SK-MEL-5 (cell line): ENCODE results near the gene P2RY14. TPM values are rescaled to one million over a fixed set of nuclear protein-coding genes. Genes with fewer than 3 reads are reported as not detected.
"Not testable (repeated sequence)": the region's sequence is repeated elsewhere in the genome, so short reads cannot be mapped to it uniquely, and the experiment has no call there.

Experiments
- DNase-seq: peaks from one replicate; pipeline ENCODE4 v3.0.0-alpha.2; 2016; ENCODE audit warnings: low read depth, low spot score
- in situ Hi-C: cut with HindIII; loops from 2 replicates; pipeline ENCODE4 v1.10.0; 2016; ENCODE audit warnings: low sequenced_read_pairs, high pct_unique_total_duplicates, low pct_unique_long_range_greater_than_20kb
- total RNA-seq: library from RNA; depleted of rRNA; stranded (reverse); fragments of >200 nt; shearing (Covaris generic); gene quantifications from 2 replicates; pipeline ENCODE4 v1.2.3, GENCODE V29; 2014

Gene P2RY14
- total RNA-seq, 1 experiment from 2014 or later: not detected

DNA sequence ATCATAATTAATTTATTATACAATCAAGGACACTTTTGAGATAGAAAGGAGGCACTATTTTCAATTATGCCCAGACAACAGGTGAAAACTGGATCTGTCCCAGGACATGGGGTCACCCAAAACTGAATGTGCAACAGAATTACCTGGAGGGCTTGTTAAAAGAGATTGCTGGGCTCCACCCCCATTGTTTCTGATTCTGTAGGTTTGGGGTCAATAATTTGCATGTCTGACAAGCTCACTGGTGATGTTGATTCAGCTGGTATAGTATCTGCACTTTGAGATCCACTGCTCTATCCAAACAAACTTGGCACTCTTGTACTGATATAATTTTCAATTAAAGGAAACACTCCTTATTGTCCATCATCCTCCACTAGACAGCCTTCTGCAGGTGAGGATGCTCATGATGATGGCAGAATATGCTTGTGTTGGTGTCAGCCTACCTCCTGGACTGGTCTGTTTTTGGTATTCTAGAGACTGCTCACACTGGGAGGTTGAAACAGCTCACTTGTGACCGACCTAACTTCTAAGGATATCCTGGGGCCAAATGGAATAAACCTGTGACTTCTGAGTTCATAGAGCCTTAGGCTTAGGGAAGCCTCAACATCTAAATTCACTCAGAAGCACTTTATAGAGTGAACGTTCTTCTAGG is 2.2 kb downstream of the P2RY14 start:
- in situ Hi-C loops: no loop called here
- DNase-seq: no peak

DNA sequence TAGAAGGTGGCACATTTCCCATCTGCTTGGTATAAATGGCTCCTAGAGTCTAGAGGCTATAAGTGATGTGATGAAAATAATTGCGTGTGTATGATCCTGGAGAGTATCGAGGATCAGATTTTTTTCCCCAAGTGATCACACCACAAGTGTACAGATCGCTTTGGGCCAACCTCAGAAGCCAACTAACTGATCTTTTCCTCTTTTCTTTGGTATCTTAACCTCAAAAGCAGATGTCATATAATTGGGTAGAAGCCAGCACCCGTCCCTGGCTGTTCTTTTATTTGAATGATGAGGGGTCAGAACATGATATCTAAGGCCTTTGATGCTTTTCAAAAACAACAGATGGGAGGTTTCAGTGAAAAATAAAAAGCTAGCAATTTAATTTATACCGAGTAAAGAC is 3.3 kb downstream of the P2RY14 start:
- in situ Hi-C loops: no loop called here

DNA sequence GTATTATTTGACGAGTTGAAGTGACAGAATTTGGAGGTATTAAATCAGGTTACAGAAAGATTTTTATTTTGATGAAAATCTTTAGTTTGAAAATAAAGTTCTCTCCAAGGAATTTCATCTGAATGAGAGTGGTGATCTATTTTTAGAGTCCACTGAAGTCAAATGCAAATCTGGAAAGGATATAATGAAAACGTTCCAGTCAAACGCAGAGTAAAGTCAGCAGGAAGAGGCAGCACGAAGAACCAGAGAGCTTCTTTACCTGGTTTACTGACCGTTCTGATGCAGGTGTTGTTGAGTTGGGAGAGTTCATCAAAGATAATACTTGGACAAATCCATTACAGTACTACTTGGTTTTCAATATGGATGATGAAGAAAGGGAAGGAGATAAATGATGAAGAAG is 8.7 kb downstream of the P2RY14 start:
- DNase-seq: no peak
- in situ Hi-C loops: no loop called here

More for the DNA sequence above, 3.3 kb downstream of the P2RY14 start:
- no peak for DNase-seq

DNA sequence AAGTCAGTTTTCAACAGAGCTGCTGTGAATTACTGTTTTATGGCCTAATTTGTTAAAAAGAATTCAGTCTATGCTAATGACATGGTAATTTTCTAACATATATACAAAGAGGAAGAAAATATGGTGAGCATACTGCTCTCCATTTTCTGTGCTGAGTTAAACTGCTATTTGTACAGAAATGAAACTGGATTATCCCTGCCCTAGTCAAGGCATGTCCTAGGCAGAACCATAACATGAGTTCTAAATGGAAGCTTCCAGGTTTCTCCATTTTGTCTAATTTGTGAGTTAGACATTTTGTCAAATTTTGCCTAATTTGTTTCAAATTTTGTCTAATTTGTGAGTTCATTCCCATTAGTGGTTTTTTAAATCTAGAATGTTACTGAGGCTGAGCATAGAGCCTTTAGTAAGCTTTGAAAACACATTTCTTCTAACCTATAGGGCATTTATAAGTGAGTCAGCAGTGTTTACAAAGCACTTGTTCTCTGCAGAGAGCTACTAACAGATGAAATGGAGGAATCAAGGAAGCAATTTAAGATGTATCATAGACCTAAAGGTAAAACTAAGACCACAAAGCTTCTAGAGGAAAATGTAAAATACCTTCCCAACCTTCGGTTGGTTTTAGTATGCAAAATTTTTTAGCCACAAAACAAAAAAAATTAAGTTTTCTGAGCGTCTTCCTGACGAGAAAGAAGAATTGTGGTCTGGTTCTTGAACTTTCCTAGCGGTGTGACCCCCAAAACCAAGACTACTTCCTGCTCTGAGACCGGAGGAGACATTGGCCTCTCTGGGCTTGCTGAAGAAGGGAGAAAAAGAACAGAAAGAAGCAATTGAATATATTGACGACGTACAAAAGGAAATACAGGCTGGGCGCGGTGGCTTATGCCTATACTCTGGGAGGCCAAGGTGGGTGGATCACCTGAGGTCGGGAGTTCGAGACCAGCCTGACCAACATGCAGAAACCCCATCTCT is 9.8 kb downstream of the P2RY14 start:
- in situ Hi-C loops: no loop called here
- DNase-seq: no peak

DNA sequence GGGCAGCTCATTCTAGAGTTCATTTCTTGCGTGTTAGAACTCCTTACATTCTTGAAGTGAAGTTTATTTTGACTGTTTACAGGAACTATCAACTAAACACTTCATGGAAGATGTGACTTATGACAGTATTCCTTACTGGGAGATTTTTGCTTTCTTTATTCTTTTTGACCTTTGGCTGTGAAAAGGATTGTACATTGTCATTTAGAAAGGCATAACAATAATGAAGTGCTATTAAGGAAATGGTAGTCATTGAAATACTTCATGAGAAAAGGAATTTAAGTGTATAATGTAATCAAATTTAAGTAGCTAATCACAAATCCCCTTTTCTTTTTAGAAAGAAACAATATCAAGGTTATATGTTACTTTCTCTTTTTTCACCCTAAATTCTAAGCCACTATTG is 11.3 kb downstream of the P2RY14 start:
- in situ Hi-C loops: no loop called here
- no peak for DNase-seq

DNA sequence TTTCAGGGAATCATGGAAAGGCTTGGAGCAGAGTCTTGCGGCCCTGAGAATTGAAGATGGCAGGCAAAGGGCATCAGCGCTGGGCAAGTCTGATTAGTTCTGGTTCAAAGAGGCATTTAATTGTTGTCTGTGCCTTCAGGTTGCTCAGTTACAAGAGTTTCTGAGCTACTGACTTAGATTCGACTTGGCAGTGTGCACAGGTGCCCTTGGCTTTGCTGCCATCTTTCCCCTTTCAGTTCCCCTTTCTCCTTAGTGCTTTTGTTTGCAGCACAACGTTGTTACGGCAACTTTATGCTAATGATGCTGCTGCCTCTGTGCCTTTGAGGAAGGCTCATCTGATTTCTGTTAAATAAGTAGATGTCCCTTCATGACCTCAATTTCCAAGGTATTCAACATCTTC is 12.5 kb downstream of the P2RY14 start:
- in situ Hi-C loops: no loop called here
- DNase-seq: no peak

DNA sequence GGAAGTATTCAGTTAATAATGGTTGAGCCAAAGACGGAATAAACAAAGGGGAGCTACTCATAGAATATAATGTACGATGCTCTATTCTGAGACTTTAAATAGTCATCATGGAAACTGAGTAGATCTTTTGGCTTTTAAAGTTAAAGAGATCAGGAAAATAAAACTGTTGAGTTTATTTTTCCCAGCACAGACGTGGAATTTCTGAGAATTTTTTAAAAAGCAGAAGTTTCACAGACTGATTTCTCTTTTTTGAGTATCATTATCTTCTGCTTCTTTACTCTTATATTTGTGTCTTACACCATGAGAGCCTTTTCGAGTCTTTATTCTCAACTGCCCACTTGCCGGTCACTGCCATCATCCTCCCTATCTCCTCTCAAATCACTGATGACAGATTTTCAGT is 13.2 kb downstream of the P2RY14 start:
- in situ Hi-C loops: no loop called here
- no peak for DNase-seq

DNA sequence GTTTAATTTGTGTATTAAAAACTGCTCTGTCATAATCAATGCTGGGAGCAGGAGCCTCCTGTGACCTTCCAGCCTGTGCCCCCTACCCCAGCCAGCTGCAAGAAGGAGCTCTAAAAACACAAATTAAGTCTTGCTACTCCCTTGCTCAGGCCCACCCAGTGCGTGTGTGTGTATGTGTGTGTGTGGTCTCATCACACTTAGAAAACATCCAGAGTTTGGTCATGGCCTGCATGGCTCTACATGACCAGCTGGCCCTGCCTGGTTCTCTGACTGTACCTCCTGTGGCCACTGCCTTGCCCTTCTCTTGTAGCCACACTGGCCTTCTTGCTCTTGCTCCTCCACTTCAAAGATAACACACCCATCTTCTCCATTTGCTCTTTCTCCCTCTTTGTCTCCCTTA is 13.7 kb downstream of the P2RY14 start:
- DNase-seq: no peak
- in situ Hi-C loops: no loop called here

DNA sequence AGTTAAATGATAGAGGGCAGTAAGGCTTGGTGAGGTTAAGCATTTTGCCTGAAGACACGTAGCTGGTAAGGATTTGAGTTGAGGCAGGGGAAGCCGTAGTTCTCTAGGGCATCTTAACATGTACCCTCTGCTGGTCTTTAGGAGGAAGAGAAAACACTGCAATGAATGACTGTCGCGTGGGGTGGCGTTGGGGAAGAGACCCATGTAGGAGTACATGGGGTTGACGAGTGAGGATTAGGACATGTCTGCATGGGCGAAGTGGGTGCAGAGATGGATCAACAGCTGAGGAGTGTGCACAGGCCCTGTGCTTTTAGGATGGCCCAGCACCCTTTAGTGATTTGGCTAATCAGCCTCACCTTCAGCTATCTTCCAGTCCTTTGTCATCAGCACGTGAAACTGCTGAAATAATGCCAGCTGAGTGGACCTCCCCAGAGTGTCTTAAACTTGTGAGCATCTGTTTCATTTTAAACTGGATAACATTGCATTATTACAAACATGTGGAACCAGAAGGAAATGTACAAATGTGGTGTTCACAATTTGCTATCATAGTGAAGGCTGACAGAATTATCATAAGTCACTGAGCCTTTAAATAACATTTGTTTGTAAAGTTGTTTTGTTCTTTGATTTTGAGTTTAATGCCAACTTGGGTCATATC is 15.3 kb downstream of the P2RY14 start:
- no peak for DNase-seq
- in situ Hi-C loops: no loop called here

DNA sequence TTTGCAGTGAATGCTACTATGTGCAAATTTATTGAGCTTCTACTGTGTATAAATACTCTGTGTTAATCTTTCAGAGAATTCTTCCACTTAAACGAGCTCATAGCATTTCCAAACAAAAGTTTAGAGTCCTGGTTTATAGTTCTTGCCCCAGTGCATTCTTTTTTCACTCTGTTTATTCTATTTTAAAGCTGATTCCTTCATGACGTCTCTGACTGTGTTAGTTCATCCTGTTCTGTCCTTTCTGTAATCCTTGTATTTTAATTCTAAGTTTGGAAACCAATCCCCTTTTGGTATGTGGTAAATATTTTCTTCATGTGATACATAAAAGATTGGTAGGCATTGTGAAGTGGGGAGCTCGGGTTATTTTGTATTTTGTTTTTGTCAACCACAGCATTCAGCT is 18.7 kb downstream of the P2RY14 start:
- no peak for DNase-seq

DNA sequence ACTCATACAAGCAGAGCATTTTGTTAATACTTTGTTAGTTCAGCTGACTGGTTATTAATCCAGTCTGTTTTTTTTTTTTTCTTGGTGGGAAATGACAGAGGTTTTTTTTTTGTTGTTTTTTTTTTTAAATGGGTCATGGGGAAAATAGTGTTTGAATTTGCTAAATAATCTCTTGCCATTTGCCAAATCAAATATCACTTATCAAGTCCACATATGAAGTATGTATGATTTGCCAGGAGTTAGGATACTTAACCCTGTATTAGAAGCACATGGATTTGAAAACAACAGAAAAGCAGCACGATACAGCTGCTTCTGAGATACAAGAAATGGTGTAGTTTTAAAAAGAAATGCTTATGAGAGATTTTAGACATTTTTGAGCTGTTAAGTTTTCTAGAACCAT is 21.6 kb downstream of the P2RY14 start:
- DNase-seq: no peak
- in situ Hi-C loops: no loop called here

More for the DNA sequence above, 18.7 kb downstream of the P2RY14 start:
- in situ Hi-C loops: no loop called here

DNA sequence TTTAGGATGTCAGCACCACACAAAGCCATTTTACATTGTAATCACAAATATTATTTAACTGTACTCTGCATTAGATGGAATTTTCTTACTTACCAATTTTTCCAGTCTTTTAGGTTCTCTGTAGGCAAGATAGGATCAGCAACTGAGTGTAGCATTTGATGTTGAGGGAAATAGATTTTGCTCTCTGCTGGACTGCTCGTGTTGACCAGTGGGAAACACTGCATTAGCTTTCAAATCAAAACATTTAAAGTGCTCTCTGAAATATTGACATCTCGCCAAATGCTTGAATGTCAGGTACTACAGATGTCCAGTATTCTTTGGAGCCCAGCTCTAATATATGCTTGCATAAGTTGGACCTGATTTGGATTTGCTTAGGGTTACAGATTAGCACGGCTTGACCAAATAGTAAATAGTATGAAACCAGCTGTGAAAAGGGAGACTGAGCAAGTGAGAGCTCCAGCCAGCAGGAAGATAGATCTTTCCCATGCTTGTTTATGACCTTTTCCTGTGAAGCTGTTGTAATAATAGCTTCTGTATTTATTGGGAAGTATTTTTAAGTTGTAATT is 29.5 kb downstream of the P2RY14 start:
- in situ Hi-C loops: no loop called here
- DNase-seq: no peak

DNA sequence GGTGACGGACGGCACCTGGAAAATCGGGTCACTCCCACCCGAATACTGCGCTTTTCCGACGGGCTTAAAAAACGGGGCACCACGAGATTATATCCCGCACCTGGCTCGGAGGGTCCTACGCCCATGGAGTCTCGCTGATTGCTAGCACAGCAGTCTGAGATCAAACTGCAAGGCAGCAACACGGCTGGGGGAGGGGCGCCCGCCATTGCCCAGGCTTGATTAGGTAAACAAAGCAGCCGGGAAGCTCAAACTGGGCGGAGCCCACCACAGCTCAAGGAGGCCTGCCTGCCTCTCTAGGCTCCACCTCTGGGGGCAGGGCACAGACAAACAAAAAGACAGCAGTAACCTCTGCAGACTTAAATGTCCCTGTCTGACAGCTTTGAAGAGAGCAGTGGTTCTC is 36.3 kb downstream of the P2RY14 start:
- in situ Hi-C loops, DNase-seq: not testable (repeated sequence)

DNA sequence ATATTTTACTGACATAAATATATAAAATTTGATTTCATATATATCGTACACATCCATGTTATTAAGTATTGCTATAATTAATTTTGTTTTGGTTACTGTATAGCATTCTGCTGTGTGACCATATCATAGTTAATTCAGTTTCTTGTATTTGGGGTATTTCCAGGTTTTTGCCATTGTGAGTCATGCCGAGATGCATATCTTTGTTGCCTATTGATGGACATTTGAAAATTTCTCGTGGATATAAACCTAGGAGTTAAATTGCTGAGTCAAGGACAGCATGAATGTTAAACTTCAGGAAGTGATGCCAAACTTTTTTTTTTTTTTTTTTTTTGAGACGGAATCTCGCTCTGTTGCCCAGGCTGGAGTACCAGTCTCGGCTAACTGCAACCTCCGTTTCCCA is 41.6 kb downstream of the P2RY14 start:
- no peak for DNase-seq
- in situ Hi-C loops: no loop called here

DNA sequence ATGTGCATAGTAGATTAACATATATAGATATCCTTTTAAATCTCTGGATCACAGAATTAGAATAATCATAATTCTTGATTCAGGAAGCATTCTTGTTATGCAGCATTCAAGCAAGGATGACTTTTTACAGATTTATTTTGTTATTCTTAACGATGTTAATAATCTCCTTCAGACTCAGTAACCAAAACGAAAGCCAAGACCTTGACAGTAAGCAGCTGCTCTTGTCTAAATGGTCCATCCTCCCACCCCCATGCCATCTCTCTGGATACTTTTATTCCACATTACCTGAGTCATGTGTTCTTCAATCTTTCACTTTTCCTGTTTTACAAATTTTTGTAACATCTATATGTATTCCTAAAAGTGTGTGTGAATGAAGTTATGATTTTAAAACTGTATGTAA is 42.0 kb downstream of the P2RY14 start:
- no peak for DNase-seq
- in situ Hi-C loops: no loop called here

DNA sequence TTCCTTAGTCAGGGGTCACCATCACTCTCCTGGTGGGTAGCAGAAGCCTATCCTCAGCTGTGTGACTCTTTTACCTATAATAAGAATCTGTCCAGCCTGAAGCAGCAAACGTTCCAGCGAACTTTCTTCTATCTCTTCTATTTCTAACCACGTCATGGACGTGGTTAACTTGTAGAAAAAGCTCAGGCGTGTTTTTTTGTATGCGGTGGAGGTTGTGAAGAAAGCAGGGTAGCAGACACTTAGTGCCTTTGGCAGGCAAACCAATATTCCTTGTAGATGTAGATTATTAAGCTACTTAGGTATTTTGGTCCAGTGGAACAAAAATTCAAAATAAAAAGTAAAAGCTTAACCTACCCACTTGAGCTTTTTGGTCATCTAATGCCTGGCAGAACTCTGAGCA is 43.5 kb downstream of the P2RY14 start:
- in situ Hi-C loops: no loop called here
- DNase-seq: no peak

DNA sequence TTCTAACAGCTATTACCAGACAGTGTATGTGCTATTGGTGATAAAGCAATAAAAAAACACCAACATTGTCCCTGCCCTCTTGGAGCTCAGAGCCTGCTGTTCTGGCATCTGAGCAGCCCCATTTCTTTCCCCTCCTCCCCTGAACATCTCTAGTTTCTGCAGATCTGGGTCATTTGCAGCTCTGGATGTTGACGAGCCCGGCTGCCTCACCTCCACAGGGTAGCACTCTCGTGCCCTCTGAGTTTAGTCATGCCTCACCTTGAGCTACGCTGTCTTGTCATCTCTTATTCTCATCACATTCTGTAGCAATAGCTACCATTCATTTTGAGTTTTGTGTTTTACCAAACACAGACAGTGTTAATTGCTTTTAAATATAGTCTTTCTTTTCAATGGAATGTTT is 45.4 kb downstream of the P2RY14 start:
- in situ Hi-C loops: no loop called here
- no peak for DNase-seq

DNA sequence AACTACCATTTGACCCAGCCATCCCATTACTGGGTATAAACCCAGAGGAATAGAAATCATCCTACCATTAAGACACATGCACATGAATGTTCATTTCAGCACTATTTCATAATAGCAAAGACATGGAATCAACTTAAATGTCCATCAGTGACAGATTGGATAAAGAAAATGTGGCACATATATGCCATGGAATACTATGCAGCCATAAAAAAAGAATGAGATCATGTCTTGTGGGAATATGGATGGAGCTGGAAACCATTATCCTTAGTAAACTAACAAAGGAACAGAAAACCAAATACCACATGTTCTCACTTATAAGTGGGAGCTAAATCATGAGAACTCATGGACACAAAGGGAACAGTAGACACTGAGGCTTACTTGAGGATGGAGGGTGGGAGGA is 45.9 kb downstream of the P2RY14 start:
- in situ Hi-C loops, DNase-seq: not testable (repeated sequence)
